GM23338 (cell line): ENCODE data around the gene SP140L. TPM values are rescaled to one million over a fixed set of nuclear protein-coding genes. Genes with fewer than 3 reads are reported as not detected.

Experiments used
- ATAC-seq: fragments of 200-7000 bp; cut with Tn5 transposase; 3 replicates; pipeline ENCODE4 v1.9.1; 2020
- DNase-seq: peaks from one replicate; pipeline ENCODE4 v3.0.0-alpha.2; 2015; ENCODE audit warnings: low spot score
- H2AFZ ChIP-seq: fragments of 200-600 bp; sonication (generic); 2 replicates; pipeline ENCODE4 v1.8.0; 2016; ENCODE audit warnings: antibody characterized with exemption, mild to moderate bottlenecking, moderate library complexity
- H3F3A ChIP-seq: fragments of 200-600 bp; sonication (generic); replicated peaks from 2 replicates; pipeline ENCODE4 v1.8.0; 2017; ENCODE audit warnings: antibody characterized with exemption, mixed run types, low read depth
- H3K27ac ChIP-seq: fragments of 200-600 bp; sonication (generic); 2 replicates; pipeline ENCODE4 v1.6.1; 2016; ENCODE audit warnings: low read depth
- H3K27me3 ChIP-seq: fragments of 200-600 bp; sonication (generic); 2 replicates; pipeline ENCODE4 v1.8.0; 2016; ENCODE audit warnings: mild to moderate bottlenecking, mixed run types, moderate library complexity; ENCODE audit not compliant: insufficient read depth
- H3K36me3 ChIP-seq: fragments of 200-600 bp; sonication (generic); 2 replicates; pipeline ENCODE4 v1.8.0; 2016; ENCODE audit warnings: mild to moderate bottlenecking; ENCODE audit not compliant: insufficient read depth
- H3K4me1 ChIP-seq: fragments of 200-600 bp; sonication (generic); 2 replicates; pipeline ENCODE4 v1.8.0; 2016; ENCODE audit warnings: mild to moderate bottlenecking, moderate library complexity; ENCODE audit not compliant: insufficient read depth
- H3K4me2 ChIP-seq: fragments of 200-600 bp; sonication (generic); 2 replicates; pipeline ENCODE4 v1.7.1; 2017; ENCODE audit warnings: mixed run types
- H3K4me3 ChIP-seq: fragments of 200-600 bp; sonication (generic); 2 replicates; pipeline ENCODE4 v1.6.1; 2016; ENCODE audit warnings: mixed run types
- H3K79me2 ChIP-seq: fragments of 200-600 bp; sonication (generic); replicated peaks from 2 replicates; pipeline ENCODE4 v1.8.0; 2017; ENCODE audit warnings: mild to moderate bottlenecking; ENCODE audit not compliant: insufficient read depth
- H3K9me2 ChIP-seq: fragments of 200-600 bp; sonication (generic); 2 replicates; pipeline ENCODE4 v1.8.0; 2017; ENCODE audit not compliant: insufficient read depth
- H4K20me1 ChIP-seq: fragments of 200-600 bp; sonication (generic); replicated peaks from 2 replicates; pipeline ENCODE4 v1.8.0; 2017; ENCODE audit warnings: mild to moderate bottlenecking; ENCODE audit not compliant: insufficient read depth
- H3K27ac Mint-ChIP-seq: 2 replicates; pipeline ENCODE4 v1.8.0; 2020; ENCODE audit warnings: inconsistent platforms, mild to moderate bottlenecking, moderate library complexity, mixed read lengths
- H3K27me3 Mint-ChIP-seq: 3 replicates; pipeline ENCODE4 v1.8.0; 2022; ENCODE audit warnings: low read depth, mild to moderate bottlenecking, moderate library complexity, mixed read lengths, inconsistent platforms; ENCODE audit not compliant: insufficient read depth, poor library complexity
- H3K36me3 Mint-ChIP-seq: 3 replicates; pipeline ENCODE4 v1.8.0; 2021; ENCODE audit warnings: low read depth, mild to moderate bottlenecking, inconsistent platforms, moderate library complexity, mixed read lengths
- H3K4me1 Mint-ChIP-seq: 3 replicates; pipeline ENCODE4 v1.8.0; 2020; ENCODE audit warnings: mild to moderate bottlenecking, inconsistent platforms, mixed read lengths
- H3K4me3 Mint-ChIP-seq: 3 replicates; pipeline ENCODE4 v1.8.0; 2021; ENCODE audit warnings: moderate library complexity, mild to moderate bottlenecking, inconsistent platforms, mixed read lengths
- H3K9me3 Mint-ChIP-seq: 3 replicates; pipeline ENCODE4 v1.8.0; 2020; ENCODE audit warnings: moderate library complexity, mild to moderate bottlenecking, inconsistent platforms, mixed read lengths
- EZH2phosphoT487 ChIP-seq: fragments of 200-600 bp; sonication (generic); IDR thresholded peaks from one replicate; pipeline ENCODE4 v1.8.1; 2018; ENCODE audit warnings: antibody characterized with exemption; ENCODE audit not compliant: unreplicated experiment
- JUNB ChIP-seq: IDR thresholded peaks from one replicate; pipeline ENCODE4 v1.6.1; 2016; ENCODE audit warnings: antibody characterized with exemption; ENCODE audit not compliant: unreplicated experiment
- NANOG ChIP-seq: IDR thresholded peaks from 2 replicates; pipeline ENCODE4 v1.6.1; 2016; ENCODE audit warnings: antibody characterized with exemption, borderline replicate concordance
- POLR2AphosphoS5 ChIP-seq: IDR thresholded peaks from 2 replicates; pipeline ENCODE4 v1.6.1; 2016; ENCODE audit warnings: antibody characterized with exemption, low read depth
- STAT1 ChIP-seq: IDR thresholded peaks from one replicate; pipeline ENCODE4 v1.6.1; 2016; ENCODE audit warnings: antibody characterized with exemption; ENCODE audit not compliant: unreplicated experiment
- ZNF114 ChIP-seq: fragments of 250-450 bp; sonication (Bioruptor Pico); IDR thresholded peaks from 2 replicates; pipeline ENCODE4 v1.5.0; 2020; ENCODE audit warnings: mild to moderate bottlenecking, moderate library complexity
- ZNF331 ChIP-seq: fragments of 250-450 bp; sonication (Bioruptor Pico); IDR thresholded peaks from 2 replicates; pipeline ENCODE4 v1.5.0; 2020; ENCODE audit warnings: low read depth, mild to moderate bottlenecking, moderate library complexity
- polyA plus RNA-seq: library from polyadenylated mRNA; unstranded; fragments of >200 nt; fragmentation: Nextera tagmentation; extraction: Ambion mirVana; gene quantifications from 2 replicates; pipeline ENCODE4 v1.2.1, GENCODE V29; 2016
- total RNA-seq: library from RNA; depleted of rRNA; stranded (reverse); fragments of >200 nt; shearing (Covaris generic); gene quantifications from 2 replicates; pipeline ENCODE4 v1.2.3, GENCODE V29; 2014
- TF ChIP-seq, protein P1 (sequence below): fragments of 250-450 bp; sonication (Bioruptor Pico); IDR thresholded peaks from 2 replicates; pipeline ENCODE4 v1.5.0; 2020; ENCODE audit warnings: mild to moderate bottlenecking, moderate library complexity
- TF ChIP-seq, protein P2 (sequence below): IDR thresholded peaks from one replicate; pipeline ENCODE4 v1.6.1; 2018; ENCODE audit warnings: antibody characterized with exemption; ENCODE audit not compliant: unreplicated experiment

Gene SP140L
- total and polyA plus RNA-seq, 2 experiments from 2014 or later = 1.3 to 1.7 TPM

DNA sequence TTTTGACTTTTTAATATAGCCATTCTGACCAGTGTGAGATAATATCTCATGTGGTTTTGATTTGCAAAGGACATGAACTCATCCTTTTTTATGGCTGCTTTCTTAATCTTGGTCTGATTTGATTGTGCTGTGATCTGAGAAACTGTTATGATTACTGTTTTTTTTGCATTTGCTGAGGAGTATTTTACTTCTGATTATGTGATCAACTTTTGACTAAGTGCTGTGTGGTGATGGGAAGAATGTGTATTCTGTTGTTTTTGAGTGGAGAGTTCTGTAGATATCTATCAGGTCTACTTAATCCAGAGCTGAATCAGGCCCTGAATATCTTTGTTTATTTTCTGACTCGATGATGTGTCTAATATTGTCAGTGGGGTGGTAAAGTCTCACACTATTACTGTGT lies 16.8 kb downstream of the SP140L start:
- Histone ChIP-seq H3K36me3 (0 out of 2 replicates have a peak, but pooled peaks cover 3% of the 10 kb centered on the region), H4K20me1 (no peaks in the 10 kb centered on the region), H3K79me2 (no peaks in the 10 kb centered on the region), H2AFZ (no peak overlapping the region), H3K9me2 (0 out of 2 replicates have a peak, but pooled peaks cover 6% of the 10 kb centered on the region), H3K4me2 (no peak overlapping the region), H3K4me3 (no peak overlapping the region), H3F3A (no peaks in the 10 kb centered on the region), H3K27me3 (no peaks in the 10 kb centered on the region), H3K27ac (no peak overlapping the region), H3K4me1 (no peaks in the 10 kb centered on the region)
- peaks cover 7% of the 10 kb centered on the region; the same call in 2 of the 3 replicates for H3K36me3 Mint-ChIP-seq
- no peak overlapping the region for H3K27ac Mint-ChIP-seq
- no peak for TF ChIP-seq POLR2AphosphoS5
- TF ChIP-seq STAT1 = no peak
- TF ChIP-seq, protein P1, sequence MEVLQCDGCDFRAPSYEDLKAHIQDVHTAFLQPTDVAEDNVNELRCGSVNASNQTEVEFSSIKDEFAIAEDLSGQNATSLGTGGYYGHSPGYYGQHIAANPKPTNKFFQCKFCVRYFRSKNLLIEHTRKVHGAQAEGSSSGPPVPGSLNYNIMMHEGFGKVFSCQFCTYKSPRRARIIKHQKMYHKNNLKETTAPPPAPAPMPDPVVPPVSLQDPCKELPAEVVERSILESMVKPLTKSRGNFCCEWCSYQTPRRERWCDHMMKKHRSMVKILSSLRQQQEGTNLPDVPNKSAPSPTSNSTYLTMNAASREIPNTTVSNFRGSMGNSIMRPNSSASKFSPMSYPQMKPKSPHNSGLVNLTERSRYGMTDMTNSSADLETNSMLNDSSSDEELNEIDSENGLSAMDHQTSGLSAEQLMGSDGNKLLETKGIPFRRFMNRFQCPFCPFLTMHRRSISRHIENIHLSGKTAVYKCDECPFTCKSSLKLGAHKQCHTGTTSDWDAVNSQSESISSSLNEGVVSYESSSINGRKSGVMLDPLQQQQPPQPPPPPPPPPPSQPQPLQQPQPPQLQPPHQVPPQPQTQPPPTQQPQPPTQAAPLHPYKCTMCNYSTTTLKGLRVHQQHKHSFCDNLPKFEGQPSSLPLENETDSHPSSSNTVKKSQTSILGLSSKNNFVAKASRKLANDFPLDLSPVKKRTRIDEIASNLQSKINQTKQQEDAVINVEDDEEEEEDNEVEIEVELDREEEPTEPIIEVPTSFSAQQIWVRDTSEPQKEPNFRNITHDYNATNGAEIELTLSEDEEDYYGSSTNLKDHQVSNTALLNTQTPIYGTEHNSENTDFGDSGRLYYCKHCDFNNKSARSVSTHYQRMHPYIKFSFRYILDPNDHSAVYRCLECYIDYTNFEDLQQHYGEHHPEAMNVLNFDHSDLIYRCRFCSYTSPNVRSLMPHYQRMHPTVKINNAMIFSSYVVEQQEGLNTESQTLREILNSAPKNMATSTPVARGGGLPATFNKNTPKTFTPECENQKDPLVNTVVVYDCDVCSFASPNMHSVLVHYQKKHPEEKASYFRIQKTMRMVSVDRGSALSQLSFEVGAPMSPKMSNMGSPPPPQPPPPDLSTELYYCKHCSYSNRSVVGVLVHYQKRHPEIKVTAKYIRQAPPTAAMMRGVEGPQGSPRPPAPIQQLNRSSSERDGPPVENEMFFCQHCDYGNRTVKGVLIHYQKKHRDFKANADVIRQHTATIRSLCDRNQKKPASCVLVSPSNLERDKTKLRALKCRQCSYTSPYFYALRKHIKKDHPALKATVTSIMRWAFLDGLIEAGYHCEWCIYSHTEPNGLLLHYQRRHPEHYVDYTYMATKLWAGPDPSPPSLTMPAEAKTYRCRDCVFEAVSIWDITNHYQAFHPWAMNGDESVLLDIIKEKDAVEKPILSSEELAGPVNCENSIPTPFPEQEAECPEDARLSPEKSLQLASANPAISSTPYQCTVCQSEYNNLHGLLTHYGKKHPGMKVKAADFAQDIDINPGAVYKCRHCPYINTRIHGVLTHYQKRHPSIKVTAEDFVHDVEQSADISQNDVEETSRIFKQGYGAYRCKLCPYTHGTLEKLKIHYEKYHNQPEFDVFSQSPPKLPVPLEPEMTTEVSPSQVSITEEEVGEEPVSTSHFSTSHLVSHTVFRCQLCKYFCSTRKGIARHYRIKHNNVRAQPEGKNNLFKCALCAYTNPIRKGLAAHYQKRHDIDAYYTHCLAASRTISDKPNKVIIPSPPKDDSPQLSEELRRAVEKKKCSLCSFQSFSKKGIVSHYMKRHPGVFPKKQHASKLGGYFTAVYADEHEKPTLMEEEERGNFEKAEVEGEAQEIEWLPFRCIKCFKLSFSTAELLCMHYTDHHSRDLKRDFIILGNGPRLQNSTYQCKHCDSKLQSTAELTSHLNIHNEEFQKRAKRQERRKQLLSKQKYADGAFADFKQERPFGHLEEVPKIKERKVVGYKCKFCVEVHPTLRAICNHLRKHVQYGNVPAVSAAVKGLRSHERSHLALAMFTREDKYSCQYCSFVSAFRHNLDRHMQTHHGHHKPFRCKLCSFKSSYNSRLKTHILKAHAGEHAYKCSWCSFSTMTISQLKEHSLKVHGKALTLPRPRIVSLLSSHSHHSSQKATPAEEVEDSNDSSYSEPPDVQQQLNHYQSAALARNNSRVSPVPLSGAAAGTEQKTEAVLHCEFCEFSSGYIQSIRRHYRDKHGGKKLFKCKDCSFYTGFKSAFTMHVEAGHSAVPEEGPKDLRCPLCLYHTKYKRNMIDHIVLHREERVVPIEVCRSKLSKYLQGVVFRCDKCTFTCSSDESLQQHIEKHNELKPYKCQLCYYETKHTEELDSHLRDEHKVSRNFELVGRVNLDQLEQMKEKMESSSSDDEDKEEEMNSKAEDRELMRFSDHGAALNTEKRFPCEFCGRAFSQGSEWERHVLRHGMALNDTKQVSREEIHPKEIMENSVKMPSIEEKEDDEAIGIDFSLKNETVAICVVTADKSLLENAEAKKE (CRISPR knock-in tag) = no peak
- no peak for TF ChIP-seq JUNB
- no peak for TF ChIP-seq NANOG
- TF ChIP-seq ZNF114 = no peak
- TF ChIP-seq ZNF331 (CRISPR knock-in tag) = no peak
- TF ChIP-seq, protein P2, sequence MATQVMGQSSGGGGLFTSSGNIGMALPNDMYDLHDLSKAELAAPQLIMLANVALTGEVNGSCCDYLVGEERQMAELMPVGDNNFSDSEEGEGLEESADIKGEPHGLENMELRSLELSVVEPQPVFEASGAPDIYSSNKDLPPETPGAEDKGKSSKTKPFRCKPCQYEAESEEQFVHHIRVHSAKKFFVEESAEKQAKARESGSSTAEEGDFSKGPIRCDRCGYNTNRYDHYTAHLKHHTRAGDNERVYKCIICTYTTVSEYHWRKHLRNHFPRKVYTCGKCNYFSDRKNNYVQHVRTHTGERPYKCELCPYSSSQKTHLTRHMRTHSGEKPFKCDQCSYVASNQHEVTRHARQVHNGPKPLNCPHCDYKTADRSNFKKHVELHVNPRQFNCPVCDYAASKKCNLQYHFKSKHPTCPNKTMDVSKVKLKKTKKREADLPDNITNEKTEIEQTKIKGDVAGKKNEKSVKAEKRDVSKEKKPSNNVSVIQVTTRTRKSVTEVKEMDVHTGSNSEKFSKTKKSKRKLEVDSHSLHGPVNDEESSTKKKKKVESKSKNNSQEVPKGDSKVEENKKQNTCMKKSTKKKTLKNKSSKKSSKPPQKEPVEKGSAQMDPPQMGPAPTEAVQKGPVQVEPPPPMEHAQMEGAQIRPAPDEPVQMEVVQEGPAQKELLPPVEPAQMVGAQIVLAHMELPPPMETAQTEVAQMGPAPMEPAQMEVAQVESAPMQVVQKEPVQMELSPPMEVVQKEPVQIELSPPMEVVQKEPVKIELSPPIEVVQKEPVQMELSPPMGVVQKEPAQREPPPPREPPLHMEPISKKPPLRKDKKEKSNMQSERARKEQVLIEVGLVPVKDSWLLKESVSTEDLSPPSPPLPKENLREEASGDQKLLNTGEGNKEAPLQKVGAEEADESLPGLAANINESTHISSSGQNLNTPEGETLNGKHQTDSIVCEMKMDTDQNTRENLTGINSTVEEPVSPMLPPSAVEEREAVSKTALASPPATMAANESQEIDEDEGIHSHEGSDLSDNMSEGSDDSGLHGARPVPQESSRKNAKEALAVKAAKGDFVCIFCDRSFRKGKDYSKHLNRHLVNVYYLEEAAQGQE = no peak
- no peak for TF ChIP-seq EZH2phosphoT487
- ATAC-seq (no peak), DNase-seq (no peak)
- H3K4me1 Mint-ChIP-seq = no peaks in the 10 kb centered on the region; the same call in 2 of the 3 replicates
- H3K4me3 Mint-ChIP-seq = no peak overlapping the region
- H3K9me3 Mint-ChIP-seq = peaks cover 23% of the 10 kb centered on the region; the same call in 2 of the 3 replicates
- H3K27me3 Mint-ChIP-seq = no peaks in the 10 kb centered on the region
